Measurements from ENCODE around the gene SYS1.
"Not testable (repeated sequence)": the region's sequence is repeated elsewhere in the genome, so short reads cannot be mapped to it uniquely, and the experiment has no call there.

SYS1 gene

GRCh38 chr20:45340236-45340847 is 22.6 kb upstream of the SYS1 start:
- DNase-seq, result no peak

- DNase-seq, result no peak
Observed at GRCh38 chr20:45340951-45341350, 22.0 kb upstream of the SYS1 start.

- DNase-seq, result no peak
Observed at GRCh38 chr20:45341579-45341938, 21.4 kb upstream of the SYS1 start.

GRCh38 chr20:45341939-45342854 is 20.8 kb upstream of the SYS1 start:
- peak; percentile 35 for DNase-seq

DNA sequence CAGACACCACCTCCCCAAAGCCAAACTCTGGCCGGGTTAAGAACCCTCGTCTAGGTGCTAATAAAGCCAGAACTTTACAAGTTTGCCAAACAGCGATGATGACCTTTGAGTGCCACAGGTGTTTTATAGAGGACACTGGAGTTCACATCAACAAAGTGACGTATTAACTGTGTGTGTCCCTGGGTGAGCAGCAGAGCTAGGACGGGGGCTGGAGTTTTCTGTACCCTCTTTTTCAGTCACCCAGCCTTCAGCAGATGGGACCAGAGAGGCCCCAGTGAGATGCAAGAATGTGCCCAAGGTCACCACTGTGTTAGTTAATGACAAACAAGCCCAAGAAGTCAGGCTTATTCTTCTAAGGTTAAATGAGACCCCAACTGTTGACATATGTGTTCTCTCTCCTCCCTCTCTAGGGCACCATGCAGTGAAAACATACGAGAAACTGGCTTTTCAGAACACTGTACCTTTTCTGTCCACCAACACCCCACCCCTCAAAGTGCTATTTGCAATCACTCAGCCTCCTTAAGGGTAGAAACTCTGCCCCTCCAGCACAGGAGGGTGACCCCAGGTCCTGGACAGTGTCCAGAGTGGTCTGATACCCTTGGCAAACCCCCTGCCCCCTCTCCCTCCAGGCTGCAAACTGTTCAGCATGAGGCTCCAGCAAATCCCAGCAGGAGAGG is 20.0 kb upstream of the SYS1 start:
- DNase-seq, result no peak

- no peak for DNase-seq
Observed at GRCh38 chr20:45343532-45344167, 19.3 kb upstream of the SYS1 start.

DNA sequence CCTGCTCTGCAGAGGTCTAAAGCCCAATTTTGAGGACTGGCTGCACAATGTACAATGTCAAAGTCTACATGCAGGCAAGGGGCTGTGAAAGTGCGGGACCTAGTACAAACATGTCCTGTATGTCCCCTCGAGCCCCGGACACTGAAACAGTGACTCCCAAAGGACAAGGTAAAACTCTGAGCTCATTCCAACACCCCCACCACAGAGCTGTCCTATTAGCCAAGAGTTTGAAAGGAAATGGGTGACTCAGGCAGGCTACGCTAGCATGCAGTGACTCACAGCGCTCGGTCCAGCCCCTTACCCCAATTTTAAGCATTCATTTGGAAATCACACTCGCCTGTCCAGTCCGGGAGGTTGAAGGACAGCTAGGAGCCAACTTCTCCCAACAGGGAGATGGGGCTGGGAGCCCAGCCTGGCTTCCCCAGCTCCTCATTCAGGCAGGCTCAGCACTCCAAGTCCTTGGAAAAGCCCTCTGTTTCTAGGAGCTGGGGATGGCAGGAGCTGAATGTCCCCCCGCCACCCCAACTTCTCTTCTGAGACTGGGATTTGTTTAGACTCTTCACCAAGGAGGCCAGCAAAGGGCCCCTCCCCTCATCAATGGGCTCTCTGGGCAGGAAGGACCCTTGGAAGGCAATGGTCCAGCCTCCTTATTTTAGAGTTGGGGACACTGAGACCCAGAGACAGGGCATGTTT is 18.6 kb upstream of the SYS1 start:
- peak; percentile 88 for DNase-seq

- DNase-seq, result no peak
Observed at GRCh38 chr20:45345104-45345936, 17.6 kb upstream of the SYS1 start.

GRCh38 chr20:45346291-45346718 is 16.7 kb upstream of the SYS1 start:
- DNase-seq, result no peak

- DNase-seq, result peak; percentile 35
Observed at GRCh38 chr20:45346851-45347250, 16.1 kb upstream of the SYS1 start.

DNA sequence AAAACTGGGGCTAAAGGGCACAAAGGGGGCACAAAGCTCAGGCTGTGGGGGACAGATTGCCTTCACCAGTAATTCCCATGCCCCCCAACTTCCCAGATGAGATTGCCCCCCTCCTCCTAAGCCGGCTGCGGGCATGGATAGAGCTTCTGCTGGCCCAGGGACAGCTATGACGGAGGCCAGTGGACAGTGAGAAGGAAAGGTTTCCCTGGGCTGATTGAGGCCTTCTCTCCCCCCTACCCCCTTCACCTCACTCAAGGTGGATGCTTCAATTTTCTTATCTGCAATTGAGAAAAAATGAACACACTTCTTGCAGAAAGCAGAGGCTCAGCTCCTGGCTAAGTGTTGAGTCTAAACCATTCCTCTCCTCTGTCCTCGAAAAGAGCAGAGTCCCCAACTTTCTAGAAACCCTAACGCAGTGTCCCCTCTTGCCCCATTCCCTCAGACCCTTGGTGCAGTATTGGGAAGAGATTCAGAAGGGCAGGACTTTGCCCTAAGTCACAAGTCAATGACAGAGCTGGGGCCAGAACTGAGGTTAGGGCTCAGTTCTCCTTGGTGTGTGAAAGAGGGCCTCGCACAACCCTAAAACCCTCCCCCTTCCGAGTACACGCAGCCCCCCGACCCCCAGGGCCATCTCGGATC is 15.5 kb upstream of the SYS1 start:
- DNase-seq, result no peak

- peak; percentile 60 for DNase-seq
Observed at GRCh38 chr20:45347936-45348778, 14.8 kb upstream of the SYS1 start, which contains the start of gene SDC4. TSS of gene SDC4 (minus strand) at chr20:45348424. CDS start at chr20:45348384, 40 bp downstream.

- no peak for DNase-seq
Observed at GRCh38 chr20:45350217-45350616, 12.7 kb upstream of the SYS1 start.

- DNase-seq, result not testable (repeated sequence)
Observed at GRCh38 chr20:45350795-45351194, 12.2 kb upstream of the SYS1 start.

DNA sequence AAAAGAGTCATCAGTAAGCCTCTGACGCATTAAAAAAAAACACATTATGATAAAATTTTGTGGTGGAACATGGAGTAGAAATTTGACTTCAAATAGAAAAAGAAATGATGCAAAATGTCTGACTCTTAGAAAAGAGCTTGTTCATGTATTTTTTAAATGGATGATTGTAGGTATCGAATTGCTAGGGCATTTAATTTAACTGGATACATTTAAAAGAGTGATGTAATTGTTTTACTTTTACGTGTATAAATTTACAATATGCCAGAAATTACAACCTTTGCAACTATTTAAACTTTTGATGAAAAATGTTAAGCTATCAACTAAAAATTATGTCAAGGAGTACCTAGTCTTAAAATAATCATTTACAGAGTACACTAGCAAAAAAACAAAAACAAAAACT is 10.2 kb upstream of the SYS1 start:
- no peak for DNase-seq

GRCh38 chr20:45353746-45354145 is 9.2 kb upstream of the SYS1 start:
- no peak for DNase-seq

GRCh38 chr20:45354423-45355208 is 8.3 kb upstream of the SYS1 start:
- peak; percentile 46 for DNase-seq

- DNase-seq, result peak; percentile 55
Observed at GRCh38 chr20:45355209-45356084, 7.5 kb upstream of the SYS1 start.
